Pericardium fibroblast (primary cell): ENCODE data around the gene DMPK. TPM values are rescaled to one million over a fixed set of nuclear protein-coding genes. Genes with fewer than 3 reads are reported as not detected.

Experiments
- total RNA-seq: library from RNA; depleted of rRNA; stranded (reverse); fragments of >200 nt; gene quantifications from 2 replicates; pipeline ENCODE4 v1.2.3, GENCODE V29; 2015

The DMPK gene
- 29.4 and 32.7 TPM in 2 replicates for total RNA-seq

DNA sequence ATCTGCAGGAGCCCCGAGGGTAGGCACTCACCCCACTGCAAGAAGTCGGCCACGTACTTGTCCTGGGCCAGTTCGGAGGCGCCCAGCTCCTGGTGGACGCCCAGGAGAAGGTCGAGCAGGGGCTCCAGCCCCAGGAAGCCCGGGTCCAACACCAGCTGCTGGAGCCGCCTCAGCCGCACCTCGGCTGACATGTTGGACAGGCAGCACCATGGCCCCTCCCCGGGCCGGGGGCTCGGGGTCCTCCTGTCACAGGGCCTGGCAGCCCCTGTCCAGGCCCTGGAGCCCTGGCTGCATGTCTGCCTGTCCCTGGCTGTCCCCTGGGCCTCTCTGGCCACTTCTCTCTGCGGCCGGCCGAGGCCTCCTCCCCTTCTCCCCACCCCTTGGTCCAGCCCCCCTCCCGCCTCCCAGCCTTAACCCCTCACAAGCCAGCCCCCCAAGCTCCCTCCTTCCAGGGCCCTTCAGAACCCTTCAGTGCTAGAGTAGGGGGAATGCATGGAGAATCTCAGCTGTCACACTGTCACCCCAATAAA is at the start of gene DMPK:
TSS of gene DMPK (minus strand) at position 329 of the 530 bp plus-strand sequence. CDS start at position 191, 138 bp downstream.

DNA sequence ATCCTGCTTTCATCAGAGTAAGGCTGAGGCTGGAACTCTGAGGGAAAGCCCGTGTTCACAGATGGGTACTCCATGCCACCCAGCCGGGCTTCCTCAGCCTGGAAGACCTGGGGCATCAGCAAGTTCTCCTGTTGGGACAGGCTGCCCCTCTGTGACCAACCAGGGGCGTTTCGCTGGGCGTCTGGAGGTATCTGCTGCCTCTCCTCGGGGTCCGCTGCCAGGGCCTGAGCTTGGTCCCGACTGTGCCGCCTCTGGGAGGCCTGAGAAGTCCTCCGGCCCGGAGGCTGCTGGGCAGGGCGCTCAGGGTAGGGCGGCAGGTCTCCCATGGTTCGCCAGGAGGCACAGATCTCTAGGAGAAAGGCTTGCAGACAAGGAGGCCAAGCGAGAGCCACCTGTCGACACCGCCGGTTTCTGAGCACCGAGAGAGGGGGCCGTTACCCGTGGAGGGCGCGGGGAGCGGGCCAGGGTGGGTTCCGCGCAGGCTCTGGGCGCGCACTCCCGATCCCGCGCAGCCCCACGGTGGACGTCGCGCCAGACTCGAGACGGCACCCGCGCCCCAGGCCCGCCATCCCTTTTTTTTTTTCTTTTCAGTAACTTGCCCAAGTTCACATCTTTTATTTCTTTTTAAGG is 32.7 kb upstream of the DMPK start, which contains the start of gene RSPH6A:
TSS of gene RSPH6A (minus strand) at position 458 of the 630 bp plus-strand sequence. CDS start at position 326, 132 bp downstream.

GRCh38 chr19:45792470-45793177 is 10.3 kb upstream of the DMPK start, which contains the start of gene DMWD:
Gene DMWD, minus strand, starts transcription at chr19:45792845. Its CDS starts 89 bp downstream, at chr19:45792756.

GRCh38 chr19:45768984-45769782 is 13.1 kb downstream of the DMPK start, which contains the start of gene SIX5:
Gene SIX5, minus strand, starts transcription at chr19:45769252. Its CDS starts 408 bp downstream, at chr19:45768844.

GRCh38 chr19:45733160-45733810 is 49.0 kb downstream of the DMPK start, which contains the start of gene MEIOSIN:
Gene MEIOSIN, plus strand, starts transcription at chr19:45733439. Its CDS starts 1,938 bp downstream, at chr19:45735377.

GRCh38 chr19:45730368-45731288 is 51.7 kb downstream of the DMPK start, which contains the start of gene FBXO46:
Gene FBXO46, minus strand, starts transcription at chr19:45730896. Its CDS starts 17,401 bp downstream, at chr19:45713495.

Other genes with a start within 250 kb of the DMPK start
- 8.2 and 9.2 TPM in 2 replicates for gene OPA3, start 197.7 kb downstream of the DMPK start, total RNA-seq
- 1.5 and 2.0 TPM in 2 replicates for gene GPR4, start 180.3 kb downstream of the DMPK start, total RNA-seq
- 12.4 and 18.6 TPM in 2 replicates for gene EML2, start 143.1 kb downstream of the DMPK start, total RNA-seq
- 0.12 TPM in 1 of 2 replicates, not detected in the other for gene GIPR, start 114.3 kb downstream of the DMPK start, total RNA-seq
- gene SNRPD2, start 90.5 kb downstream of the DMPK start, total RNA-seq = 281 and 314 TPM in 2 replicates
- gene QPCTL, start 89.8 kb downstream of the DMPK start, total RNA-seq = 10.0 and 18.6 TPM in 2 replicates
- 8.4 and 9.7 TPM in 2 replicates for gene FBXO46, start 51.6 kb downstream of the DMPK start, total RNA-seq
- not detected in 2 replicates for gene MEIOSIN, start 49.1 kb downstream of the DMPK start, total RNA-seq
- 26.3 and 31.2 TPM in 2 replicates for gene SIX5, start 13.2 kb downstream of the DMPK start, total RNA-seq
- 25.6 and 27.6 TPM in 2 replicates for gene DMWD, start 10.4 kb upstream of the DMPK start, total RNA-seq
- not detected in 2 replicates for gene RSPH6A, start 32.8 kb upstream of the DMPK start, total RNA-seq
- 26.5 and 45.2 TPM in 2 replicates for gene SYMPK, start 80.7 kb upstream of the DMPK start, total RNA-seq
- not detected in 2 replicates for gene FOXA3, start 81.8 kb upstream of the DMPK start, total RNA-seq
- gene IRF2BP1, start 103.7 kb upstream of the DMPK start, total RNA-seq = 36.3 and 38.5 TPM in 2 replicates
- gene MYPOP, start 120.1 kb upstream of the DMPK start, total RNA-seq = 4.3 and 5.0 TPM in 2 replicates
- gene NANOS2, start 132.3 kb upstream of the DMPK start, total RNA-seq = not detected in 2 replicates
- gene NOVA2, start 191.4 kb upstream of the DMPK start, total RNA-seq = under 0.01 and 0.60 TPM in 2 replicates
- 2.6 and 8.5 TPM in 2 replicates for gene CCDC61, start 213.0 kb upstream of the DMPK start, total RNA-seq
- gene PGLYRP1, start 240.6 kb upstream of the DMPK start, total RNA-seq = not detected in 2 replicates